Stomach (tissue), 4 donors: ENCODE results near the gene LRP10.

Experiments
- EP300 ChIP-seq: sonication (generic); formaldehyde crosslinking; IDR thresholded peaks from one replicate; pipeline ENCODE4 v1.6.1; 2017; ENCODE audit warnings: antibody characterized with exemption
- POLR2A ChIP-seq, 4 donors: fragments of 450-650 bp; IDR thresholded peaks; one replicate each; pipeline ENCODE4 v1.6.1; 2016; ENCODE audit warnings: antibody characterized with exemption in 4 of 4, control low read depth in 2 of 4, mild to moderate bottlenecking in 1 of 4, moderate library complexity in 1 of 4
- POLR2AphosphoS5 ChIP-seq, 3 donors: sonication (generic); formaldehyde crosslinking; IDR thresholded peaks; one replicate each; pipeline ENCODE4 v1.6.1; 2016; ENCODE audit warnings: antibody characterized with exemption in 3 of 3
- TF ChIP-seq, protein P1 (sequence below), 7 experiments: fragments of 450-650 bp in 4 of 7; fragments of 200-600 bp in 3 of 7; sonication (generic) in 3 of 7; IDR thresholded peaks; one replicate each; pipeline ENCODE4 v1.5.1; 2016 to 2019; ENCODE audit warnings: antibody characterized with exemption in 7 of 7, control low read depth in 2 of 7, mild to moderate bottlenecking in 1 of 7

GRCh38 chr14:22907429-22907828 is 35.9 kb downstream of the LRP10 start:
- TF ChIP-seq, protein P1, sequence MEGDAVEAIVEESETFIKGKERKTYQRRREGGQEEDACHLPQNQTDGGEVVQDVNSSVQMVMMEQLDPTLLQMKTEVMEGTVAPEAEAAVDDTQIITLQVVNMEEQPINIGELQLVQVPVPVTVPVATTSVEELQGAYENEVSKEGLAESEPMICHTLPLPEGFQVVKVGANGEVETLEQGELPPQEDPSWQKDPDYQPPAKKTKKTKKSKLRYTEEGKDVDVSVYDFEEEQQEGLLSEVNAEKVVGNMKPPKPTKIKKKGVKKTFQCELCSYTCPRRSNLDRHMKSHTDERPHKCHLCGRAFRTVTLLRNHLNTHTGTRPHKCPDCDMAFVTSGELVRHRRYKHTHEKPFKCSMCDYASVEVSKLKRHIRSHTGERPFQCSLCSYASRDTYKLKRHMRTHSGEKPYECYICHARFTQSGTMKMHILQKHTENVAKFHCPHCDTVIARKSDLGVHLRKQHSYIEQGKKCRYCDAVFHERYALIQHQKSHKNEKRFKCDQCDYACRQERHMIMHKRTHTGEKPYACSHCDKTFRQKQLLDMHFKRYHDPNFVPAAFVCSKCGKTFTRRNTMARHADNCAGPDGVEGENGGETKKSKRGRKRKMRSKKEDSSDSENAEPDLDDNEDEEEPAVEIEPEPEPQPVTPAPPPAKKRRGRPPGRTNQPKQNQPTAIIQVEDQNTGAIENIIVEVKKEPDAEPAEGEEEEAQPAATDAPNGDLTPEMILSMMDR (IDR thresholded peaks at IDR 0.05) = no peak
- TF ChIP-seq POLR2A (IDR thresholded peaks at IDR 0.05) = no peak
- TF ChIP-seq POLR2AphosphoS5 (IDR thresholded peaks at IDR 0.05) = no peak
- no peak for TF ChIP-seq EP300
